Smooth muscle cell (in vitro differentiated cells): Measurements from ENCODE around the gene ANKRD29. TPM values are rescaled to one million over a fixed set of nuclear protein-coding genes. Genes with fewer than 3 reads are reported as not detected.

Experiments used
- DNase-seq: peaks from one replicate; lab custom pipeline; 2025; ENCODE audit not compliant: unreplicated experiment; lab: John Stamatoyannopoulos, UW
- H2AFZ ChIP-seq: fragments of 200-600 bp; sonication (generic); 2 replicates; pipeline ENCODE4 v1.6.0; 2016; ENCODE audit warnings: antibody characterized with exemption, low read depth, mild to moderate bottlenecking
- H3F3A ChIP-seq: fragments of 200-600 bp; sonication (generic); 2 replicates; pipeline ENCODE4 v1.6.0; 2017; ENCODE audit warnings: antibody characterized with exemption, low read depth
- H3K27ac ChIP-seq: fragments of 200-600 bp; sonication (generic); 2 replicates; pipeline ENCODE4 v1.5.1; 2016; ENCODE audit warnings: low read depth, mild to moderate bottlenecking
- H3K27me3 ChIP-seq: fragments of 200-600 bp; sonication (generic); 2 replicates; pipeline ENCODE4 v1.6.1; 2016; ENCODE audit warnings: low read depth, mild to moderate bottlenecking
- H3K36me3 ChIP-seq: fragments of 200-600 bp; sonication (generic); 2 replicates; pipeline ENCODE4 v1.5.1; 2016; ENCODE audit warnings: low read depth
- H3K4me1 ChIP-seq: fragments of 200-600 bp; sonication (generic); 2 replicates; pipeline ENCODE4 v1.5.1; 2016; ENCODE audit warnings: low read depth
- H3K4me2 ChIP-seq: fragments of 200-600 bp; sonication (generic); 2 replicates; pipeline ENCODE4 v1.6.0; 2016; ENCODE audit warnings: mild to moderate bottlenecking
- H3K4me3 ChIP-seq: fragments of 200-600 bp; sonication (generic); 2 replicates; pipeline ENCODE4 v1.5.1; 2016; ENCODE audit warnings: mild to moderate bottlenecking
- H3K79me2 ChIP-seq: fragments of 200-600 bp; sonication (generic); 2 replicates; pipeline ENCODE4 v1.6.0; 2016; ENCODE audit warnings: low read depth, mild to moderate bottlenecking
- H3K9ac ChIP-seq: fragments of 200-600 bp; sonication (generic); 2 replicates; pipeline ENCODE4 v1.6.0; 2016; ENCODE audit warnings: low read depth
- H3K9me3 ChIP-seq: fragments of 200-600 bp; sonication (generic); replicated peaks from 2 replicates; pipeline ENCODE4 v1.5.1; 2016; ENCODE audit warnings: low read depth
- H4K20me1 ChIP-seq: fragments of 200-600 bp; sonication (generic); 2 replicates; pipeline ENCODE4 v1.6.0; 2016; ENCODE audit warnings: low read depth
- WGBS: methylation state at CpG from one replicate; pipeline ENCODE4 v1.1.7; 2016; ENCODE audit warnings: low lambda C conversion rate; 5-methylcytosine and 5-hydroxymethylcytosine counted together
- polyA plus RNA-seq: library from polyadenylated mRNA; unstranded; fragments of >200 nt; fragmentation: Nextera tagmentation; extraction: Ambion mirVana; gene quantifications from 2 replicates; pipeline ENCODE4 v1.2.1, GENCODE V29; 2016
- total RNA-seq: library from RNA; depleted of rRNA; stranded (reverse); fragments of >200 nt; gene quantifications from 2 replicates; pipeline ENCODE4 v1.2.3, GENCODE V29; 2014
- TF ChIP-seq, protein P1 (sequence below): fragments of 200-600 bp; sonication (generic); IDR thresholded peaks from 2 replicates; pipeline ENCODE4 v1.5.1; 2017; ENCODE audit warnings: borderline replicate concordance, mild to moderate bottlenecking, antibody characterized with exemption; ENCODE audit not compliant: insufficient read depth, poor library complexity, severe bottlenecking

The ANKRD29 gene
- total and polyA plus RNA-seq, 2 experiments from 2014 or later, result 0.36 TPM; not detected in 1

- DNase-seq, result no peak
- TF ChIP-seq, protein P1, sequence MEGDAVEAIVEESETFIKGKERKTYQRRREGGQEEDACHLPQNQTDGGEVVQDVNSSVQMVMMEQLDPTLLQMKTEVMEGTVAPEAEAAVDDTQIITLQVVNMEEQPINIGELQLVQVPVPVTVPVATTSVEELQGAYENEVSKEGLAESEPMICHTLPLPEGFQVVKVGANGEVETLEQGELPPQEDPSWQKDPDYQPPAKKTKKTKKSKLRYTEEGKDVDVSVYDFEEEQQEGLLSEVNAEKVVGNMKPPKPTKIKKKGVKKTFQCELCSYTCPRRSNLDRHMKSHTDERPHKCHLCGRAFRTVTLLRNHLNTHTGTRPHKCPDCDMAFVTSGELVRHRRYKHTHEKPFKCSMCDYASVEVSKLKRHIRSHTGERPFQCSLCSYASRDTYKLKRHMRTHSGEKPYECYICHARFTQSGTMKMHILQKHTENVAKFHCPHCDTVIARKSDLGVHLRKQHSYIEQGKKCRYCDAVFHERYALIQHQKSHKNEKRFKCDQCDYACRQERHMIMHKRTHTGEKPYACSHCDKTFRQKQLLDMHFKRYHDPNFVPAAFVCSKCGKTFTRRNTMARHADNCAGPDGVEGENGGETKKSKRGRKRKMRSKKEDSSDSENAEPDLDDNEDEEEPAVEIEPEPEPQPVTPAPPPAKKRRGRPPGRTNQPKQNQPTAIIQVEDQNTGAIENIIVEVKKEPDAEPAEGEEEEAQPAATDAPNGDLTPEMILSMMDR, result no peak
- H3K79me2 ChIP-seq, result no peaks in the 10 kb centered on the region
- no peaks in the 10 kb centered on the region for H3K4me1 ChIP-seq
- H3K9me3 ChIP-seq, result no peaks in the 10 kb centered on the region
- H3K36me3 ChIP-seq, result no peaks in the 10 kb centered on the region
- H2AFZ ChIP-seq, result no peak overlapping the region
- no peak overlapping the region for H3K27ac ChIP-seq
- H4K20me1 ChIP-seq, result no peaks in the 10 kb centered on the region
- H3K4me3 ChIP-seq, result no peak overlapping the region
- peaks cover 13% of the 10 kb centered on the region for H3K27me3 ChIP-seq
- H3K9ac ChIP-seq, result no peak overlapping the region
- H3K4me2 ChIP-seq, result no peak overlapping the region
- 86% methylated on average over 8 of the region's 8 CpGs for WGBS
- no peaks in the 10 kb centered on the region for H3F3A ChIP-seq
These were observed 38.9 kb upstream of the ANKRD29 start for GRCh38 chr18:23701544-23702064.

GRCh38 chr18:23701017-23701416, 38.3 kb upstream of the ANKRD29 start:
- Histone ChIP-seq H3K9me3 (no peaks in the 10 kb centered on the region), H3K4me1 (no peaks in the 10 kb centered on the region), H4K20me1 (no peaks in the 10 kb centered on the region), H3K4me2 (no peak overlapping the region), H3K27me3 (peaks cover 13% of the 10 kb centered on the region), H3K79me2 (no peaks in the 10 kb centered on the region), H3K27ac (no peak overlapping the region), H3K36me3 (no peaks in the 10 kb centered on the region), H3K9ac (no peak overlapping the region), H3K4me3 (no peak overlapping the region), H3F3A (no peaks in the 10 kb centered on the region), H2AFZ (no peak overlapping the region)
- TF ChIP-seq, protein P1, result no peak
- no peak for DNase-seq
- WGBS, result 69% methylated on average over 2 of the region's 2 CpGs

GRCh38 chr18:23694637-23695430, 32.1 kb upstream of the ANKRD29 start:
- Histone ChIP-seq H3K27me3 (peaks cover 16% of the 10 kb centered on the region), H3K79me2 (no peaks in the 10 kb centered on the region), H3K4me1 (no peaks in the 10 kb centered on the region), H4K20me1 (no peaks in the 10 kb centered on the region), H3K9ac (no peak overlapping the region), H3F3A (peaks cover 8% of the 10 kb centered on the region), H3K27ac (peak overlapping the region; percentile 28), H3K4me3 (no peak overlapping the region), H3K4me2 (peak overlapping the region; percentile 50), H2AFZ (no peak overlapping the region), H3K36me3 (no peaks in the 10 kb centered on the region), H3K9me3 (no peaks in the 10 kb centered on the region)
- 78% methylated on average over 4 of the region's 4 CpGs for whole genome bisulfite sequencing
- TF ChIP-seq, protein P1, result no peak
- no peak for DNase-seq
